ENCODE results near the gene RBM20. TPM values are rescaled to one million over a fixed set of nuclear protein-coding genes. Genes with fewer than 3 reads are reported as not detected.

Gene RBM20
- total RNA-seq, 1 experiment from 2014 or later, result 0.17 TPM

- peaks cover 5 to 18% of the 10 kb centered on the region in 2 experiments; a peak in 4 of 5 replicates for H3K9me3 Mint-ChIP-seq
- peaks cover 0 to 20% (median 6%) of the 10 kb centered on the region in 3 experiments; a peak in 5 of 7 replicates for H3K36me3 Mint-ChIP-seq (ENCODE audit: insufficient read depth in 1 of 3, low read depth in 3 of 3)
- no peak overlapping the region for H3K4me3 Mint-ChIP-seq
Measured at GRCh38 chr10:110694820-110695538, 50.8 kb downstream of the RBM20 start.

More at GRCh38 chr10:110694820-110695538, 50.8 kb downstream of the RBM20 start:
- Histone ChIP-seq H3K4me1 (ENCODE audit: insufficient read depth, low read length) (no peaks in the 10 kb centered on the region), H2BK20ac (ENCODE audit: low read depth, low read length, poor library complexity, severe bottlenecking) (no peak overlapping the region), H3K27ac (ENCODE audit: insufficient read length, low read depth, low read length) (no peak overlapping the region), H3T11ph (ENCODE audit: low read length) (no peak overlapping the region), H3K14ac (ENCODE audit: insufficient read depth, low read length) (no peak overlapping the region), H3K23ac (ENCODE audit: insufficient read length, low read depth, low read length) (no peak overlapping the region), H2AK5ac (ENCODE audit: insufficient read length, low read length) (no peak overlapping the region), H2BK5ac (ENCODE audit: insufficient read length, low read length) (no peak overlapping the region), H4K91ac (ENCODE audit: insufficient read length, low read depth, low read length) (no peak overlapping the region), H3K56ac (ENCODE audit: insufficient read length, low read depth, low read length) (no peak overlapping the region), H2BK15ac (ENCODE audit: low read depth, low read length) (no peak overlapping the region), H3K9ac (ENCODE audit: extremely low read depth, insufficient read length, low read length) (no peak overlapping the region), H4K5ac (ENCODE audit: insufficient read length, low read depth, low read length) (no peak overlapping the region), H3K79me2 (ENCODE audit: insufficient read depth, low read length) (no peaks in the 10 kb centered on the region), H3K79me1 (ENCODE audit: insufficient read depth, low read depth, low read length, poor library complexity, severe bottlenecking) (no peaks in the 10 kb centered on the region), H4K20me1 (ENCODE audit: control insufficient read depth, insufficient read depth, insufficient read length) (no peaks in the 10 kb centered on the region), H3K27me3 (ENCODE audit: insufficient read depth, low read length) (no peaks in the 10 kb centered on the region), H3K4ac (ENCODE audit: low read depth, low read length) (no peak overlapping the region), H2BK120ac (ENCODE audit: low read depth, low read length, poor library complexity, severe bottlenecking) (no peak overlapping the region), H3K18ac (ENCODE audit: insufficient read length, low read depth, low read length) (no peak overlapping the region), H2AFZ (ENCODE audit: low read length) (no peak overlapping the region), H4K8ac (replicated peaks; ENCODE audit: insufficient read length, low read depth, low read length) (no peak overlapping the region), H3K23me2 (ENCODE audit: insufficient read length, low read depth, low read length, poor library complexity, severe bottlenecking) (no peaks in the 10 kb centered on the region), H3K4me2 (ENCODE audit: insufficient read depth, insufficient read length, low read length) (no peak overlapping the region), H2BK12ac (ENCODE audit: insufficient read length, low read depth, low read length) (no peak overlapping the region), H3K9me3 (ENCODE audit: control insufficient read depth, low read depth, low read length) (no peaks in the 10 kb centered on the region)
- DNase-seq, result no peak
- H3K27ac Mint-ChIP-seq, result no peak overlapping the region; a peak in 1 of 7 replicates
- peaks cover 5% of the 10 kb centered on the region for H3K27me3 Mint-ChIP-seq (ENCODE audit: low read depth)
- TF ChIP-seq, protein P1, sequence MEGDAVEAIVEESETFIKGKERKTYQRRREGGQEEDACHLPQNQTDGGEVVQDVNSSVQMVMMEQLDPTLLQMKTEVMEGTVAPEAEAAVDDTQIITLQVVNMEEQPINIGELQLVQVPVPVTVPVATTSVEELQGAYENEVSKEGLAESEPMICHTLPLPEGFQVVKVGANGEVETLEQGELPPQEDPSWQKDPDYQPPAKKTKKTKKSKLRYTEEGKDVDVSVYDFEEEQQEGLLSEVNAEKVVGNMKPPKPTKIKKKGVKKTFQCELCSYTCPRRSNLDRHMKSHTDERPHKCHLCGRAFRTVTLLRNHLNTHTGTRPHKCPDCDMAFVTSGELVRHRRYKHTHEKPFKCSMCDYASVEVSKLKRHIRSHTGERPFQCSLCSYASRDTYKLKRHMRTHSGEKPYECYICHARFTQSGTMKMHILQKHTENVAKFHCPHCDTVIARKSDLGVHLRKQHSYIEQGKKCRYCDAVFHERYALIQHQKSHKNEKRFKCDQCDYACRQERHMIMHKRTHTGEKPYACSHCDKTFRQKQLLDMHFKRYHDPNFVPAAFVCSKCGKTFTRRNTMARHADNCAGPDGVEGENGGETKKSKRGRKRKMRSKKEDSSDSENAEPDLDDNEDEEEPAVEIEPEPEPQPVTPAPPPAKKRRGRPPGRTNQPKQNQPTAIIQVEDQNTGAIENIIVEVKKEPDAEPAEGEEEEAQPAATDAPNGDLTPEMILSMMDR (conservative IDR thresholded peaks at IDR 0.05), result no peak
- WGBS (ENCODE audit: extremely low coverage, insufficient read length, low lambda C conversion rate), result no CpG with 5 or more reads among the region's 5 CpGs
- H3K4me1 Mint-ChIP-seq, result peaks cover 14 to 15% of the 10 kb centered on the region in 2 experiments
